ENCODE measurements around the gene GLRX. TPM values are rescaled to one million over a fixed set of nuclear protein-coding genes. Genes with fewer than 3 reads are reported as not detected.
"Not testable (repeated sequence)": the region's sequence is repeated elsewhere in the genome, so short reads cannot be mapped to it uniquely, and the experiment has no call there.

Gene GLRX
- total RNA-seq, 4 donors from 2014 or later, result 67.2 to 173 (median 111) TPM

GRCh38 chr5:95852567-95852966 lies 30.0 kb upstream of the GLRX start:
- ATAC-seq (ENCODE audit: low FRiP score) (no peak), DNase-seq (ENCODE audit: low spot score) (no peak)
- TF ChIP-seq CTCF (IDR thresholded peaks at IDR 0.05), result no peak

GRCh38 chr5:95851141-95851540 lies 28.6 kb upstream of the GLRX start:
- ATAC-seq (ENCODE audit: low FRiP score); DNase-seq (ENCODE audit: low spot score): not testable (repeated sequence)

GRCh38 chr5:95850391-95850894 lies 27.9 kb upstream of the GLRX start:
- ATAC-seq (ENCODE audit: low FRiP score) (no peak), DNase-seq (ENCODE audit: low spot score) (no peak)
- no peak for TF ChIP-seq CTCF (IDR thresholded peaks at IDR 0.05)

- no peak for ATAC-seq (ENCODE audit: low FRiP score)
- TF ChIP-seq CTCF (IDR thresholded peaks at IDR 0.05), result no peak
- DNase-seq (ENCODE audit: low spot score), result no peak
Observed at GRCh38 chr5:95848701-95849100, 26.2 kb upstream of the GLRX start.

- ATAC-seq (ENCODE audit: low FRiP score) (no peak), DNase-seq (ENCODE audit: low spot score) (no peak)
- no peak for TF ChIP-seq CTCF (IDR thresholded peaks at IDR 0.05)
Observed at GRCh38 chr5:95847261-95847592, 24.7 kb upstream of the GLRX start.

- TF ChIP-seq CTCF (IDR thresholded peaks at IDR 0.05), result peak in 2 of 3 donors; percentile 73 to 83
- ATAC-seq (ENCODE audit: low FRiP score), result peak; percentile 65
- DNase-seq (ENCODE audit: low spot score), result no peak
Observed at GRCh38 chr5:95846554-95847260, 24.2 kb upstream of the GLRX start.

GRCh38 chr5:95845391-95845790 lies 22.9 kb upstream of the GLRX start:
- no peak for TF ChIP-seq CTCF (IDR thresholded peaks at IDR 0.05)
- ATAC-seq (ENCODE audit: low FRiP score), result no peak
- no peak for DNase-seq (ENCODE audit: low spot score)
